Activated CD4-positive, alpha-beta memory T cell treated with anti-CD3 and anti-CD28 coated beads, Interleukin-2, amount 10 ng/mL, durations not matched to agents 7 days and 5 days (primary cell): ENCODE measurements around the gene SMOC1. TPM values are rescaled to one million over a fixed set of nuclear protein-coding genes. Genes with fewer than 3 reads are reported as not detected.

ENCODE experiments used
- CTCF ChIA-PET: fragments of 350-600 bp; sonication (Branson Sonifier 250); formaldehyde crosslinking; loops from one replicate; lab custom pipeline; 2021; ENCODE audit warnings: antibody characterized with exemption, inconsistent platforms; lab: Charles Lee
- POLR2A ChIA-PET: fragments of 350-600 bp; sonication (Branson Sonifier 250); formaldehyde crosslinking; loops from one replicate; lab custom pipeline; 2021; ENCODE audit warnings: antibody characterized with exemption; lab: Charles Lee
- DNase-seq: peaks from one replicate; pipeline ENCODE4 v3.0.0-alpha.2; 2020
- H3K27ac Mint-ChIP-seq: one replicate; pipeline ENCODE4 v1.8.0; 2021; ENCODE audit warnings: mild to moderate bottlenecking, mixed read lengths
- H3K27me3 Mint-ChIP-seq: one replicate; pipeline ENCODE4 v1.8.0; 2021; ENCODE audit warnings: mixed read lengths
- H3K36me3 Mint-ChIP-seq: one replicate; pipeline ENCODE4 v1.8.0; 2021; ENCODE audit warnings: low read depth, mixed read lengths
- H3K4me1 Mint-ChIP-seq: one replicate; pipeline ENCODE4 v1.8.0; 2021; ENCODE audit warnings: mixed read lengths
- H3K4me3 Mint-ChIP-seq: one replicate; pipeline ENCODE4 v1.8.0; 2021; ENCODE audit warnings: mild to moderate bottlenecking, mixed read lengths
- H3K9me3 Mint-ChIP-seq: one replicate; pipeline ENCODE4 v1.8.0; 2021; ENCODE audit warnings: mixed read lengths
- total RNA-seq, 2 experiments: library from RNA; stranded (reverse); gene quantifications; one replicate each; pipeline ENCODE4 v1.2.3, GENCODE V29; 2021

The SMOC1 gene
- total RNA-seq, 2 experiments from 2014 or later = not detected

- no peaks in the 10 kb centered on the region for H3K9me3 Mint-ChIP-seq
- CTCF ChIA-PET = no interaction called here
These were observed 127.5 kb downstream of the SMOC1 start for GRCh38 chr14:70006699-70007098.

DNA sequence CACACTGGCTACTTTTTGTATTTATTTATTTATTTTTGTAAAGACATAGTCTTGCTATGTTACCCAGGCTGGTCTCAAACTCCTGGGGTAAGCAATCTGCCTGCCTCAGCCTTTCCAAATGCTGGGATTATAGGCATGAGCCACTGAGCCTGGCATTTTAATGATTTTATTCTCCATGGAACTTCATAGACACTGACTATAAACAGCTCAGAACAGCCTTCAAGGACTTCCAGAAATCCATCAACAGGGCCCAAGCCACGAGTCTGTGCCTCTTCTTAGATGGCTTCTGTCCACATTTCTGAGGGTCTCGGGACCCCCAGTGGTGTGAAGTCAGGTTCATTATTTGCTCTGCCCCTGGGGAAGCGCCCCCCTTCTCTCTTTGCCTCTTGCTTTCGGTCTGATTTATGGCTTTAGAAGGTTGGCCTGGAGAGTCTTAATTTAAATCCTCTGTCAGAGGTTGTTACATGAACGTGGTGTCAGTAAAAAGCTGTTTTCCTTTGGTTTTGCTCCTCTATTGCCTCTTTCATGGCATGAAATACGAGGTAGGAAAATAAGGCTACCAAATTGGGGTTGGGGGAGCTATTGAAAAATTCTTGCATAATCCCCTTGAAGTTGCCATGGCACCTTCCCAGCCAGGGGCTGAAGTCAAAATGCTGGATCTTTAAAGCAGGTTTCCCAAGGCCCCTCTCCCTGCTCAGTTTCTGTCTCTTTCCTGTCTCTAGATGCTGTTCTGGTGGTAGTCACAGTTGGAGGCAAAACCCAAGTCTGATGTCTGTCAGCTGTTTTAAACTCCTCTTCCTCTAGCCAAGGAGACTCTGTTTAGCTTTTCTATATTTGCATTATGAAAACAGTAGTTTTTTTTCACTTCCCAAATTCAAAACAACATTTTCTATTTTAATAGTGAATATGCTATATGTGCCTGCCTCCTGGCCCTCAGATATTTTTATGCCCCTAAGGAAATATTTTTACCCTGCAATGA is 129.4 kb downstream of the SMOC1 start:
- H3K27ac Mint-ChIP-seq = no peak overlapping the region
- no peaks in the 10 kb centered on the region for H3K4me1 Mint-ChIP-seq
- DNase-seq = no peak
- no peak overlapping the region for H3K4me3 Mint-ChIP-seq
- ChIA-PET CTCF (interaction anchor here (0.7 kb wide), 1 partner anchor 19 kb away, joined by 3 read pairs; no protein-coding TSS in a partner anchor), POLR2A (no interaction called here)
- no peaks in the 10 kb centered on the region for H3K9me3 Mint-ChIP-seq
- H3K36me3 Mint-ChIP-seq = no peaks in the 10 kb centered on the region
- H3K27me3 Mint-ChIP-seq = peaks cover 8% of the 10 kb centered on the region

More at GRCh38 chr14:70006699-70007098, 127.5 kb downstream of the SMOC1 start:
- DNase-seq = no peak
- H3K36me3 Mint-ChIP-seq = no peaks in the 10 kb centered on the region
- POLR2A ChIA-PET = no interaction called here
- H3K4me1 Mint-ChIP-seq = no peaks in the 10 kb centered on the region
- no peak overlapping the region for H3K27ac Mint-ChIP-seq
- no peak overlapping the region for H3K4me3 Mint-ChIP-seq
- H3K27me3 Mint-ChIP-seq = peaks cover 6% of the 10 kb centered on the region

DNA sequence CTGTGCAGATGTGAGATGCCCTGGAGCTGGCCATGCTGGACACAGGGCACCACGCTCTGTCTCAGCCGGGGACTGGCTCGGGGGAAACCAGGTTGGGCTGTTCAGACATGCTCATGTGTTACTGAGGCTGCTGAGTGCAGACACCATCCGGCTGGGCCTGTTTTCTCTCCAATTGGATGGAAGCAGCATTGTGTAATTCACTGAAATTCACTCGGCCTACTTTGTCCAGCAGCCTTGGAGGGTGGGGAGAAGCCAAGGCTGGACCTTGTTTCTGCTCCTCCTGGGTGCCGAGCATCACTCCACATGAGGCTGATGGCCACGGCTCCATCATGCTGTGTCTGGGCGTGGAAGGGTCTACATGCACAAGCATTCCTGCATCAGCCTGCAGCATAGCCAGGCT is 130.7 kb downstream of the SMOC1 start:
- Mint-ChIP-seq H3K9me3 (no peaks in the 10 kb centered on the region), H3K36me3 (no peaks in the 10 kb centered on the region), H3K4me1 (no peaks in the 10 kb centered on the region), H3K27me3 (peaks cover 8% of the 10 kb centered on the region), H3K4me3 (no peak overlapping the region), H3K27ac (no peak overlapping the region)
- CTCF ChIA-PET = no interaction called here
- POLR2A ChIA-PET = no interaction called here
- DNase-seq = no peak

DNA sequence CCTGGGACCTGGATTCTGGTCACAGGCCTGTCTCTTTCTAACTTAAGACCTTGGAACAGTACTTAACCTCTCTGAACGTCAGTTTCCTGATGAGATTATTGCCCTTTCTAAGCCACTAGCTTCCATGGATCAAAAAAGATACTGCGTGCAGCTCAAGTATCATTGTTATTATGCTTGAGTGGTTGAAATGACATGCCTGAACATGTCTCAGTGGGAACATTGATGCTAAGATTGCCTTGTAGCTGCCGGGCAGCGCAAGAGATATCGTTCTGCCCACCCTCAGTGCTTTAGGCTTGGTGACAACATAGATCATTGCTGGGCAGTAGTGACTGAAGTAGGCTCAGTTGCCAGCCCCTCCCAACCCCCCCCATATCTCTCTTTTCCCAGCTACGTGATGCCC is 131.9 kb downstream of the SMOC1 start:
- Mint-ChIP-seq H3K36me3 (no peaks in the 10 kb centered on the region), H3K27me3 (peaks cover 5% of the 10 kb centered on the region), H3K27ac (no peak overlapping the region), H3K9me3 (no peaks in the 10 kb centered on the region), H3K4me3 (no peak overlapping the region), H3K4me1 (no peaks in the 10 kb centered on the region)
- DNase-seq = no peak
- ChIA-PET POLR2A (no interaction called here), CTCF (interaction anchor here (0.6 to 1.7 kb wide), 3 partner anchors 15 to 105 kb away, joined by 3 to 5 read pairs (median 3); no protein-coding TSS in a partner anchor)

DNA sequence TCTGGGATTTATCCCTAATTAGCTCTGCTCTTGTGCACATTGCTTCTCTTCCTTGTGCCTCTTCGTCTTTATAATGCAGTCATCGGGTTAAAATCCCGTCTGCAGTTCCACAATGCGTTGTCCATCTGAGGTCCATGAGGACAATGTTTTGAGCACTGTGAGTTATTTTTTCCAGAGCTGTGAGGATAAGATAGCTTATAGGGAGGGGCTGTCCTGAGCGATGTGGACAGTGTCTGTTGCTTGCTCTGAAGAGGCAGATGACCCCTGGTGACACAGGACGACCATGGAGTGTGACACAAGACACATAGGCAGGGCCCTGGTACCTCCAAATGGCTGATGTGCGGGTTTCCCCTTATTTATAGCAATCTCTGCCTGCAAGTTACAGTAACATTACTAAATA is 132.5 kb downstream of the SMOC1 start:
- Mint-ChIP-seq H3K4me3 (no peak overlapping the region), H3K36me3 (no peaks in the 10 kb centered on the region), H3K4me1 (no peaks in the 10 kb centered on the region), H3K27ac (no peak overlapping the region), H3K27me3 (peaks cover 4% of the 10 kb centered on the region), H3K9me3 (no peaks in the 10 kb centered on the region)
- CTCF ChIA-PET = interaction anchor here (0.6 to 1.7 kb wide), 3 partner anchors 15 to 106 kb away, joined by 3 to 5 read pairs (median 3); no protein-coding TSS in a partner anchor
- POLR2A ChIA-PET = no interaction called here
- no peak for DNase-seq

DNA sequence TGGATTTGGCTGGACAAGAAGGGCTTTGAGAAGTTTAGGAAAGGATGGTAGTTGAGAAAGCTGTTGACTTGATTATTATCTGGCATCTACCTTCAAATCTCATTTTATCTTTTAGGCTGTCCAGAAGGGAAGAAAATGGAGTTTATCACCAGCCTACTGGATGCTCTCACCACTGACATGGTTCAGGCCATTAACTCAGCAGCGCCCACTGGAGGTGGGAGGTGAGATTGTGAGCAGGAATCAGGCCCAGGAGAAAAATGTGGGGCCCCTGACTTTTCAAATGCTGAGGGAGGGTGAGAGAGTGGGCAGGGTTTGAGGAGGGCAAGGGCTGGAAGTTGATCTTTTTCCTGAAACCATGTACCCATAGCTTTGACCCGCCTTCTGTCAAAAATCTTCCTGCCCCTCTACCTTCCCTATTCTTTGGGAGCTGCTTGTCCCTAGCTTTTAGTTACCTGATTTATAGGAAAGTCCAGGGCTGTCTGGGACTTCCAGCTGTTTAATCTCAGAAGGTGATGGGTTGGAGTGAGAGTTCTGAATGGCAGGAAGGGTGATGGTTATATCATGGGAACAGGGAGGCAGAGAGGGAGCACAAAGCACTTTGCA is 134.2 kb downstream of the SMOC1 start:
- H3K27ac Mint-ChIP-seq = no peak overlapping the region
- ChIA-PET CTCF (interaction anchor here (1.1 to 1.6 kb wide), 3 partner anchors 136 to 282 kb away, joined by 3 to 5 read pairs (median 4); no protein-coding TSS in a partner anchor), POLR2A (no interaction called here)
- no peaks in the 10 kb centered on the region for H3K9me3 Mint-ChIP-seq
- peak; percentile 49 for DNase-seq
- H3K27me3 Mint-ChIP-seq = peaks cover 5% of the 10 kb centered on the region
- H3K36me3 Mint-ChIP-seq = no peaks in the 10 kb centered on the region
- peaks cover 7% of the 10 kb centered on the region for H3K4me1 Mint-ChIP-seq
- H3K4me3 Mint-ChIP-seq = no peak overlapping the region

DNA sequence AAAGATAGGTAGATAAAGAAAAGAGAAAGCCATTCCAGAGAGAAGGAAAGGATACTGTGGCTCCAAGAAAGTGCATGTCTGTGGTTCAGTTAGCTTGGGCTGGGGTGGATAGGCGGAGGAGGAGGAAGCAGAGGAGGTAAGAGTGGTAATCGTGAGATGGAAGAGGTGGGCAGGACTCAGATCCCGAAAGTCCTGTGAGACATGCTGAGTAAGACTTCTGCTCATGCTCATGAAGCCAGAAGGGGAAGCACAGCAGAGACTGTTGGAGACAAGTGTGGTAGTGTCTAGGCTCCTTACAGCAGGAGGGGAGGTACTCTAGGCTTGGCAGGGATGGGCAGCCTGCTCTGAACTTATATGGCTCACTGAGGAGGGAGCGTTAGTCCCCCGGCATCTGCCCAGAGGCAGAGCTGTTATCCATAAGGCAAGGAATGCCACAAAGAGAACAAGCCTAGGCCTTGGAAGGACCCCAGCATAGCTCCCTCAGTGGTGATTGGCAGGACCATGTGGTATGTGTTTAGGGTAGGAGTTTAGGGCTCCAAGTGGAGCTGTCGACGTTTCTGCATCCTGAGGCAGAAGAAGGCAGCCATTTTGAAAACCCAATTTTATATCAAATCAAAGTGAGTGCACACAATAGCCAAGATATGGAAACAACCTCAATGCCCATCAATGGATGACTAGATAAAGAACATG is 135.3 kb downstream of the SMOC1 start:
- Mint-ChIP-seq H3K27ac (no peak overlapping the region), H3K4me1 (peaks cover 17% of the 10 kb centered on the region), H3K9me3 (no peaks in the 10 kb centered on the region), H3K36me3 (no peaks in the 10 kb centered on the region), H3K27me3 (peaks cover 5% of the 10 kb centered on the region), H3K4me3 (no peak overlapping the region)
- DNase-seq = no peak
- ChIA-PET POLR2A (no interaction called here), CTCF (interaction anchor here (1.1 to 1.6 kb wide), 2 partner anchors 137 to 196 kb away, joined by 3 to 5 read pairs; no protein-coding TSS in a partner anchor)

- no peak for DNase-seq
- Mint-ChIP-seq H3K36me3 (no peaks in the 10 kb centered on the region), H3K4me1 (peaks cover 17% of the 10 kb centered on the region), H3K27me3 (peaks cover 7% of the 10 kb centered on the region), H3K9me3 (no peaks in the 10 kb centered on the region), H3K4me3 (no peak overlapping the region), H3K27ac (no peak overlapping the region)
- CTCF ChIA-PET = interaction anchor here (3.4 kb wide), 1 partner anchor 10 kb away, joined by 15 read pairs; no protein-coding TSS in a partner anchor
- POLR2A ChIA-PET = no interaction called here
These were observed 139.0 kb downstream of the SMOC1 start for GRCh38 chr14:70018230-70018629.

- Mint-ChIP-seq H3K4me3 (no peak overlapping the region), H3K27me3 (peaks cover 7% of the 10 kb centered on the region), H3K9me3 (no peaks in the 10 kb centered on the region), H3K27ac (no peak overlapping the region), H3K36me3 (no peaks in the 10 kb centered on the region), H3K4me1 (peaks cover 17% of the 10 kb centered on the region)
- ChIA-PET CTCF (interaction anchor here (3.4 kb wide), 1 partner anchor 9 kb away, joined by 15 read pairs; no protein-coding TSS in a partner anchor), POLR2A (no interaction called here)
- DNase-seq = peak; percentile 20
These were observed 139.5 kb downstream of the SMOC1 start for GRCh38 chr14:70018713-70019211.

DNA sequence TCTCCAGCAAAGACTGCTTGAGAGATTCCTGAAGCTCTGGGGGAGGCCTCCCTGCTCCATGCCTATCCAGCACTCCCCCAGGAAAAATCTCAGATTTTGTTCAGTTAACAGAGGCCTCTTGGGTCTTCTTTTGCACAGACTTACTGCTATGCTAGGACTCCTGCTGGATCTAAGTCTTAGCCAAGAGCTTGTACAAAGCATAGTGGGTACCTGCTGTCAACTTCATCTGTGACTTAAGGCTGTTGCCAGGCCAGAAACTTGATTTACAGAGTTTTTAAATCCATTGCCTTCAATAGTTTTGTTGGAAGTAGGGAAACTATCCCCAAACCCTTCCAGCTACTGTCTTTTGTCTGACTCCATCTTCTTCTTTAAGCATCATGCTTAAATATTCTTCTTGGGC is 140.5 kb downstream of the SMOC1 start:
- Mint-ChIP-seq H3K9me3 (no peaks in the 10 kb centered on the region), H3K36me3 (no peaks in the 10 kb centered on the region), H3K4me1 (peaks cover 17% of the 10 kb centered on the region), H3K4me3 (no peak overlapping the region), H3K27ac (no peak overlapping the region), H3K27me3 (peaks cover 11% of the 10 kb centered on the region)
- ChIA-PET POLR2A (no interaction called here), CTCF (interaction anchor here (3.4 kb wide), 1 partner anchor 9 kb away, joined by 15 read pairs; no protein-coding TSS in a partner anchor)
- no peak for DNase-seq

DNA sequence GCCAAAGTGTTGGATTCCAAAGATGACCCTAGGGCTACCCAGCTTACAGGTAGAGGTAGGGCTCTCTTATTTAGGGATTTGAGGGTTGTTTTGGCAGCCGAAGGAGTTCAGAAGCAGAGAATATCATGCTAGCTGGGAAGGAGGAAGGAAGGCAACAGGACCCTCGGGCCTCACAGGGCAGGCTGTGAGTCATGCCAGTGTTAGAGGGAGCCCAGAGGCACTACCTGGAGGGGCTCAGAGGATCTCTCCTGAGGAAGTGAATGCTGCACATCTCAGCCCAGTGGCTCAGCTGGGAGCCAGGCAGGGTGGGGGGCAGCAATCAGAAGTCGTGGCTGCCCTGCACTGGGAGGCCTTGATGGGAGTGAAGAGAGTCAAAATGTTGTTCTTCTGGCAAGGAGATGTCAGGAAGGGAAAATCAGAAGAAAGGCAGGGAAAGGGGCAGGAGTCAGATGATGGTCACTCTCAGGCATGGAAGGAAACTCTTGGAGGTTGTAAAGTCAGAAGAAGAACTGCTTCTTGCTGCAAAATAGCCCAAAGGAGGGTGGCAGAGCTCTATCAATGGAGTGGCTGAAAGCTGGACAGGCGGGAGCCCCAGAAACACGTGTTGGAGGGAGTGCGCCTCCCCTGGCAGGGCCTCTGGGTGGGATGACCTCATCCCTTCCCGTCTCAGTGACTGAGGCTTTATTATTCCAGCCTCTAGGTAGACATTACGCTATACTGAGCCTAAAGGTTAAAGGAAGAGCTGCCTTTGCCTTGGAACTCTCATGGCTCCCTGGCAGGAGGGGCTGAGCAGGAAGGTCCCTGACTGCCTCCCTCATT is 141.3 kb downstream of the SMOC1 start:
- ChIA-PET POLR2A (no interaction called here), CTCF (no interaction called here)
- H3K27ac Mint-ChIP-seq = no peak overlapping the region
- H3K36me3 Mint-ChIP-seq = no peaks in the 10 kb centered on the region
- H3K9me3 Mint-ChIP-seq = no peaks in the 10 kb centered on the region
- peaks cover 17% of the 10 kb centered on the region for H3K4me1 Mint-ChIP-seq
- H3K4me3 Mint-ChIP-seq = no peak overlapping the region
- DNase-seq = no peak
- H3K27me3 Mint-ChIP-seq = peaks cover 15% of the 10 kb centered on the region
